ENCODE results near the gene NKX1-1.

The NKX1-1 gene

DNA sequence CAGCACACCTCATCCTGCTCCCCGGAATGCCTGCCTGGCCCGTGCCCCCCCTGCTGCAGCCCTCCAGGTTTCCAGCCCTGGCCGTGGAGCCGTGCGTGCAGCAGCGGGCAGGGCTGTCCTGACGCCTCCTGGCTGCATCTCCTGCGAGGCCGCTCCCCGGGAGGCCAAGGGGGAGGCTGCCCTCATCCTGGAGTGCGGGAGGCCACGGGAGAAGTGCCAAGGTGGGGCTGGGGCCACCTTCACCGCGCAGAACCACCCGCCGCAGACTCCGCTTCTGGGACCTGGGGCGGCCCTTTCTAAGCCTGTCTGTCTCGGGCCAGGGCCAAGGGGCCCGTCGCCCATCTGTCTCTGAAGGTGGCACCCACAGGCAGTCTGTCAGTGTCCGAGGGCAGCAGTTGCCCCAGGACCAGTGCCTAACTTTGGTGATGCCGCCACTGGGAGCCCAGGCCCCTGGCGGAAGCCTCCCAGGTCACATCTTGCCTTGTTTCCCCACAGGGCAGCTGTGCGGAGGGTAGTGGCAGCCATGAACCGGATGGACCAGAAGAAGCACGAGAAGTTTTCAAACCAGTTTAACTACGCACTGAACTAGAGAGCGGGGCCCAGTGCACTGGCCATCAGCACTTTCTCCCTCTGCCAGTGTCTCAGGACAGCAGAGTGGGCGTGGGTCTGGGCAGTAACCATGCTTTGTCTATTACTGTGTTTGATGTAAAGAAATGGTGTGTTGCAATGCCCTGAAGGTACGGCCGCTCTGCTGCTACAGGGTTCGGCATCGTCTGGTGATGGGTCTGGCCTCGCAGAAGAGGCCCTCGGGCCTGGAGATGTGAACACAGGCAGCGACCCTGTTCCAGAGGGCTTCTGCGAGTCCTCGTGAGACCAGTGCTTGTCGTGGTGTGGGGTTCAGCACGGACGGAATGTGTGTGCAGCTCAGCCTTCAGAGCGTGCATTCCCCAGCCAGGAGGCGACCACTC is 20.6 kb downstream of the NKX1-1 start:
- no peak for DNase-seq (ENCODE audit: low read depth, low spot score)

GRCh38 chr4:1384675-1385372 is 21.4 kb downstream of the NKX1-1 start:
- no peak for DNase-seq (ENCODE audit: low read depth, low spot score)

- no peak for DNase-seq (ENCODE audit: low read depth, low spot score)
These were observed 22.3 kb downstream of the NKX1-1 start for GRCh38 chr4:1383728-1384591.

GRCh38 chr4:1382776-1383727 is 23.2 kb downstream of the NKX1-1 start:
- no peak for DNase-seq (ENCODE audit: low read depth, low spot score)

DNA sequence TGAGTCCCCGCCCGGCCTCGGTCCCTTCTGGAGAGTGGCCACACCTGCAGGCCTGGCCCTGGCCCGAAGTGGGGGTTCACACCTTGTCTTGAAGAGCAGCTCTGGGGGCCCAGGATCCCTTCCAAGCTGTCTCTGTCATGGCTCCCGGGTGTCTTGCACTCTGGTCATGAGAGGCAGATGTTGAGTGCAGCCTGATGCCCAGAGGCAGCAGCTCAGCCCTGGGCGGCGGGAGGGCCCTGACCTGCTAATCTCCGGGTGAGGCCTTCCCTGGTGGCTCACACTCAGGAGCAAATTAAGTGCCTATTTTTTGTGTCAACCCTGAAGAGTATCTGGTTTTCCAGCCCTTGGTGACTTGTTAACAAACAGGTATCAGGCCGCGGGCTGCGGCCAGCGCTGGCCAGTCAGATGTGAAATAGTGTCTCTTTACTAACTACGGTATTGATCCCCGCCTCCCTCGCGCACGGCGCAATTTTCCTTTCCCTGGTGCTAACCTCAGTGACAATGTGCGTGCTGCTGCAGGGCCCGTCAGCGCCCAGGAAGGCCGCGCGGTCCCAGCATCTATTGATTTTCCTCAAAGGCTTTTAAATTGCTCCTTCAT is 24.2 kb downstream of the NKX1-1 start:
- no peak for DNase-seq (ENCODE audit: low read depth, low spot score)

- no peak for DNase-seq (ENCODE audit: low read depth, low spot score)
These were observed 25.0 kb downstream of the NKX1-1 start for GRCh38 chr4:1381181-1381621.

GRCh38 chr4:1380368-1381151 is 25.7 kb downstream of the NKX1-1 start:
- no peak for DNase-seq (ENCODE audit: low read depth, low spot score)

DNA sequence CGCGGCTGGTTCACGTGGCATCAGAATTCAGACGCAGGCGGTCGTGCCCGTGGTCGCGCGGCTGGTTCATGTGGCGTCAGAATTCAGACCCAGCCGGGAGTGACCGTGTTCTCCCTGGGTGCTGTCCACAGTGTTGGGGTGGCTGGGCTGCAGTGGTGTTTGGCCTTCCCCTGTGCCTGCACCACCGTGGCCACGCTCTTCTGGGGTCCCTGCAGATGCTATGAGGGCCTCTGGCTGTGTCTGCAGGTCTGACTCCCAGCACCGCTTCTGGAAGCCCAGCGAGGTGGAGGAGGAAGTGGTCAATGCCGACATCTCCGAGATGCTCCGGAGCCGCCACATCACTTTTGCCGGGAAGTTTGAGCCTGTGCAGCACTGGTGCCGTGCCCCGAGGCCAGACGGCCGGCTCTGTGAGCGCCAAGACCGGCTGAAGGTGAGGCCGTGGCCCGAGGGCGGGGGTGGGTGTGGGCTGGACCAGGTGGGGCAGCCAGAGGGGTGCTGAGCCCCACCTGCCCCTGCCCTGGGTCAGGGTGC is 26.4 kb downstream of the NKX1-1 start:
- DNase-seq (ENCODE audit: low read depth, low spot score) = no peak

DNA sequence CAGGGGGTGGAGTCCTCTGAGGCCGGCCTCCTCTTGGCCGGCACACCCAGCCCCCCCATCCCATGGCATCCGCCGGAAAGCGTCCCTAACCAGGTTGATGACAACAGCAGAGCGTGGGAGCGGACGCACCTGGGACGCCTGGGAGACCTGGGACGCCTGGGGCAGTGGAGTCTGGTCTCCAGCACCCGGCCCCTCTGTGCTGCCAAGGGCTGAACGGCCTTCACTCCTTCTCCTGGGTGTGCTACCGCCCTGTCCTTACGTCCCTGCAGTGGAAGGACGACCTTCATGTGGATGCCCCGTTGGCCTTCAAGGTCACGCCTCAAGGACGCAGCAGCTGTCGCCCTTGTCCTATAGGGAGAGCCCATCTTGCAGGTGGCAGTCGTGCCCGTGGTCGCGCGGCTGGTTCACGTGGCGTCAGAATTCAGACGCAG is 26.9 kb downstream of the NKX1-1 start:
- no peak for DNase-seq (ENCODE audit: low read depth, low spot score)

GRCh38 chr4:1378559-1379231 is 27.5 kb downstream of the NKX1-1 start:
- no peak for DNase-seq (ENCODE audit: low read depth, low spot score)

DNA sequence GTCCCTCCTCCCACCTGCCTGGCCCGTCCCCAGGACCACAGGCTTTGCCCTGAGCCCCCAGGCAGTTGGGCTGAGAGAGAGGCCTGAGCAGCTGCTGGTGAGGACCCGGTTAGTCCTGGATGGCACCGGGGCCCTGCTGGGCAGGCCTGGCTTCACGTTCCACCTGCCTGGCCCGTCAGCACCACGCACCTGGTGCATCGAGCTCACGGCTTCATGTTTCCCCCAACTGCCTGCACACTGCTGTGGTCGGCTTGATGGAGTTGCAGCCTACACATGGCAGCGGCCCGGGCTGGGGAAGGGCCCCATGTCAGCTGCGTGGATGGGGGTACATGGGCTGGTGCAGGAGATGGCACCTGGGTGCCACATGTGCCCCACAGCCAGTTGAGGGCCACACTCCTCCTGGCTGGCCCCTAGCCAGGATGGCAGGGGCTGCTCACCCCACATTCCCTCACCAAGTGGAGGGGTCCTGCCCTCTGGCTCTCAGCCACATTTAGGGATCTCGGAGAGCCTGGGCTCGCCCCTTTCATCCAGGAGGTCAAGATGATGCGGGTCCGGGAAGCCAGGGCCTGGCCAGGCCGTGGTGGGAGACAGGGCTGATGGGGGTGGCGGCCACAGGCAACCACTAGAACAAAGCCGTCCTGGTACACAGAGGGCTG is 28.5 kb downstream of the NKX1-1 start:
- DNase-seq (ENCODE audit: low read depth, low spot score) = no peak

- no peak for DNase-seq (ENCODE audit: low read depth, low spot score)
These were observed 29.2 kb downstream of the NKX1-1 start for GRCh38 chr4:1376841-1377605.

DNA sequence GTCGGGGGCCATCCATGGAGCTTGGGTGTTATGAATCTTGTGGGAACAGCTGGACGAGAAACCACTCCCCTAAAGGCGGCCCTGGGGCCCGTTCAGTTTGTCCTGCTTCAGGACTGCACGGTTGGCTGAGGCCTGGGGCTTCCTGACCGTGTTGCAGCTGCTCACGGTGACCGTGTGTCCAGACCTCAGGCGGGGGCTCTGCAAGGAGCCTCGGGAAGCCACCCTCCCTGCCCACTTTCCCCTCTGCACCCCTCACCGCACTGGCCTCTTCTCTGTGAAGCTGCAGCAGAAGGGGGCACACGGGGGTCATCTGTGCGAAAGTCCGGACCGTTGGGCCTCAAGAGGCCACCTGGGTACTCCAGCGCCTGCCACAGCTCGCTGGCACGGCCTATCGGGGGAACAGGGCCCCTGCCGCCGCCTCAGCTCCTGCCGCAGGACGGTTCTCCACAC is 29.8 kb downstream of the NKX1-1 start:
- no peak for DNase-seq (ENCODE audit: low read depth, low spot score)

DNA sequence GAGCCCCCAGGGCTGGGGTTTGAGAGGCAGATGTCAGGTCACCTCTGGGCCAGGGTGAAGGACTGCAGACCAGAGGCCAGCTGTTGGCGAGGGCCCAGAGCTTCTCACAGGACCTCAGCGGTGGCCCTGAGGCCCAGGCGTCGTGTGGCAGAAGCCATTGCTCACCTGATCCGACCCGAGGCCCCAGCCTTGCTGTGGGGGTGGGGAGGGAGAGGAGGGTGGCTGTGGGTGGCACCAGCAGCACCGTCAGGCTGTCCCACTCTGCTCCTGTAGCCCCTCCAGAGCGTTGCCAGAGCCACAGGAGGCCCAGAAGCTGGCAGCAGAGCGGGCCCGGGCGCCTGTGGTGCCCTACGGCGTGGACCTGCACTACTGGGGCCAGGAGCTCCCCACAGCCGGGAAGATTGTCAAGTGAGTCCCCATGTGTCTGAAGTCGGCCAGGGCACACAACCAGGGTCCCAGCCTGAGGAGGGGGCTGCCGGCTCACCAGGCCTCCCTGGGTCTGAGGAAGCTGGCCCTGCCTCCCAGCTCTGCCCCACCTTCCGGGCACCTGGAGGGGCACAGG is 30.4 kb downstream of the NKX1-1 start:
- DNase-seq (ENCODE audit: low read depth, low spot score) = no peak

- no peak for DNase-seq (ENCODE audit: low read depth, low spot score)
These were observed 31.1 kb downstream of the NKX1-1 start for GRCh38 chr4:1375051-1375721.

DNA sequence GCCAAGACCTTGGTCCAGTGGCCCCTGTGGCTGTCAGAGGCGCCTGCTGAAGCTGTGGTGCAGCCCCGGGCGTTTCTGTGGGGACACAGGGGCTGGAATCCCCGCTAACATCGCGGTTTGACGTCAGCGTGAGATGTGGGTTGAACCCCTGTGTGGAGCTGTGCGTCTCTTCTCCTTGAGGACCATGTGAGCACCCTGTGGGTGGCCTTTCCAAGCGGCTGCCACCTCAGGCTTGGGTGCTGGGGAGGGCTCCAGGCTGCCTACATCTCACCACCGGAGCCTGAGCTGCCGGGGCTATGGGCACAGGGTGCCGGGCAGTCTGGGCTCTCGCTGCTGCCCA is 31.6 kb downstream of the NKX1-1 start:
- no peak for DNase-seq (ENCODE audit: low read depth, low spot score)
